Stimulated activated CD8-positive, alpha-beta memory T cell treated with anti-CD3 and anti-CD28 coated beads, Interleukin-12 subunit alpha, Interleukin-12 subunit beta, amount 100 ng/mL, for 4 hours (primary cell): ENCODE measurements around the gene SLC37A4.
"Not testable (repeated sequence)": the region's sequence is repeated elsewhere in the genome, so short reads cannot be mapped to it uniquely, and the experiment has no call there.

Experiments
- DNase-seq: peaks from one replicate; pipeline ENCODE4 v3.0.0-alpha.2; 2020; ENCODE audit warnings: low read depth

SLC37A4 gene

GRCh38 chr11:119030329-119031047 is at the start of gene SLC37A4:
SLC37A4 (minus strand) TSS chr11:119030877.
- DNase-seq, result peak; percentile 98

- DNase-seq, result no peak
These were observed 48.2 kb upstream of the SLC37A4 start for GRCh38 chr11:119078675-119079420.

- no peak for DNase-seq
These were observed 47.2 kb upstream of the SLC37A4 start for GRCh38 chr11:119077839-119078238.

- DNase-seq, result peak; percentile 94
These were observed 36.9 kb upstream of the SLC37A4 start, which contains the start of gene VPS11 for GRCh38 chr11:119067371-119068222. VPS11 (plus strand) TSS chr11:119067818; CDS start chr11:119067824, 6 bp downstream.

- DNase-seq, result no peak
These were observed 34.7 kb upstream of the SLC37A4 start for GRCh38 chr11:119065369-119065768.

GRCh38 chr11:119062779-119063178 is 32.1 kb upstream of the SLC37A4 start:
- DNase-seq, result no peak

- DNase-seq, result no peak
These were observed 30.6 kb upstream of the SLC37A4 start for GRCh38 chr11:119061256-119061655.

- not testable (repeated sequence) for DNase-seq
These were observed 28.5 kb upstream of the SLC37A4 start for GRCh38 chr11:119059128-119059527.

- peak; percentile 99 for DNase-seq
These were observed 26.5 kb upstream of the SLC37A4 start, which contains the start of gene HYOU1 for GRCh38 chr11:119057000-119057769. HYOU1 (minus strand) TSS chr11:119057205; CDS start chr11:119056160, 1,045 bp downstream.

GRCh38 chr11:119056421-119056999 is 25.8 kb upstream of the SLC37A4 start:
- no peak for DNase-seq

- no peak for DNase-seq
These were observed 25.2 kb upstream of the SLC37A4 start for GRCh38 chr11:119055901-119056300.

GRCh38 chr11:119054418-119054817 is 23.7 kb upstream of the SLC37A4 start:
- DNase-seq, result no peak

- no peak for DNase-seq
These were observed 21.6 kb upstream of the SLC37A4 start for GRCh38 chr11:119052163-119052814.

GRCh38 chr11:119051440-119052162 is 20.9 kb upstream of the SLC37A4 start:
- no peak for DNase-seq

- no peak for DNase-seq
These were observed 18.4 kb upstream of the SLC37A4 start for GRCh38 chr11:119049081-119049480.

GRCh38 chr11:119048644-119049043 is 18.0 kb upstream of the SLC37A4 start:
- DNase-seq, result no peak

GRCh38 chr11:119047205-119047604 is 16.5 kb upstream of the SLC37A4 start:
- DNase-seq, result no peak

- DNase-seq, result no peak
These were observed 15.8 kb upstream of the SLC37A4 start for GRCh38 chr11:119046489-119046888.

- no peak for DNase-seq
These were observed 14.0 kb upstream of the SLC37A4 start for GRCh38 chr11:119044708-119045107.

- DNase-seq, result no peak
These were observed 12.2 kb upstream of the SLC37A4 start for GRCh38 chr11:119042927-119043326.
